SK-N-SH treated with all-trans-retinoic acid at 6 μM for 48 hours (cell line): ENCODE results near the gene KCNH2.

Experiments used
- BACH2 ChIP-seq: fragments of 250-450 bp; sonication (Bioruptor Pico); IDR thresholded peaks from 2 replicates; pipeline ENCODE4 v1.9.0; 2021; ENCODE audit warnings: mild to moderate bottlenecking, borderline replicate concordance
- ESRRG ChIP-seq: fragments of 250-450 bp; sonication (Bioruptor Pico); IDR thresholded peaks from 2 replicates; pipeline ENCODE4 v1.6.1; 2021; ENCODE audit warnings: mild to moderate bottlenecking
- OSR1 ChIP-seq: fragments of 250-450 bp; sonication (Bioruptor Pico); IDR thresholded peaks from 2 replicates; pipeline ENCODE4 v1.8.0; 2022; ENCODE audit warnings: moderate library complexity, mild to moderate bottlenecking, inconsistent platforms
- POU6F1 ChIP-seq: fragments of 250-450 bp; sonication (Bioruptor Pico); IDR thresholded peaks from 2 replicates; pipeline ENCODE4 v1.8.0; 2021; ENCODE audit warnings: low read depth, mild to moderate bottlenecking, moderate library complexity, borderline replicate concordance
- TCF4 ChIP-seq: fragments of 250-450 bp; sonication (Bioruptor Pico); IDR thresholded peaks from 2 replicates; pipeline ENCODE4 v1.8.0; 2021; ENCODE audit warnings: mild to moderate bottlenecking, moderate library complexity, borderline replicate concordance
- ZFP3 ChIP-seq: fragments of 250-450 bp; sonication (Bioruptor Pico); IDR thresholded peaks from 2 replicates; pipeline ENCODE4 v1.5.0; 2020; ENCODE audit warnings: mild to moderate bottlenecking, moderate library complexity

GRCh38 chr7:150901160-150902035, 76.7 kb downstream of the KCNH2 start:
- TF ChIP-seq OSR1 (CRISPR knock-in tag) (no peak), BACH2 (no peak), TCF4 (CRISPR knock-in tag) (no peak), ESRRG (CRISPR knock-in tag) (no peak), POU6F1 (no peak), ZFP3 (CRISPR knock-in tag) (no peak)
